GM12874 (cell line): ENCODE measurements around the gene CHMP6.

Source experiments
- CTCF ChIP-seq: IDR thresholded peaks from 2 replicates; pipeline ENCODE4 v1.5.1; 2011; ENCODE audit warnings: low read depth, mild to moderate bottlenecking, control low read depth, low read length, moderate library complexity; ENCODE audit not compliant: insufficient read depth

The CHMP6 gene

DNA sequence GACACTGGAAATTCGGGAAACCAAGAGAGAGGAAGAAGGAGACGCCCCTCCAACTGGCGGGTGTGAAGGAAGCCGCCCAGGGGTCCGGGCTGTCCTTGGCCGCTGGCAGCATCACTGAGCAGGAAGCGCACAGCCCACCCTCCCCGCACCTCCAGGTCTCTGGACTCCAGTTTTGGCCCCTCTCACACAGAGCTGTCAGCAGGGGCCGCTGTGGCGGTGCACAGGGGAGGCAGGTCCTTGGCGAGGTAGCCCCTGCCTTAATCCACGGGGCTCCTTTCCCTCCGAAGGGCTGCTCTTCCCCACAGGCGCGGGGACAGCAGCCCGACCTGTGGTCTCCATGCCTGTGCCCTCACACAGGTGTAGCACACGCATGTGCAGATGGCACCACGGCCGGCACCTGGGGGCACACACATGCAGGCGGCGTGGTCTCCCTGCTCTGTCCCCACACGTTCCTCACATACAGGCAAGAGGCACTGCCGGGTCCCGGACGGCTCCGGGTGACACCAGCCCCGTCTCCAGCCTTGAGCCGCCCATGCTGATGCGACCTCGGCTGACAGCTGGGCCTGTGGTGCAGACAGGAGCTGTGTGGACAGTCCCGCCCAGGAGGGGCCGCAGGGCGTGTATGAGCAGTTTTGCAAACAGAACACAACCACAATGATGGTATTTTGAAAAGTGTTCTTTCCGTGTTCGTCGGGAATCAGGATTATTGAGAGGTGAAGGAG is 26.6 kb upstream of the CHMP6 start:
- no peak for TF ChIP-seq CTCF

- no peak for TF ChIP-seq CTCF
These were observed 26.0 kb upstream of the CHMP6 start for GRCh38 chr17:80965606-80966005.

- TF ChIP-seq CTCF: no peak
These were observed 24.2 kb upstream of the CHMP6 start for GRCh38 chr17:80967404-80967872.

- no peak for TF ChIP-seq CTCF
These were observed 23.0 kb upstream of the CHMP6 start for GRCh38 chr17:80968602-80969029.

DNA sequence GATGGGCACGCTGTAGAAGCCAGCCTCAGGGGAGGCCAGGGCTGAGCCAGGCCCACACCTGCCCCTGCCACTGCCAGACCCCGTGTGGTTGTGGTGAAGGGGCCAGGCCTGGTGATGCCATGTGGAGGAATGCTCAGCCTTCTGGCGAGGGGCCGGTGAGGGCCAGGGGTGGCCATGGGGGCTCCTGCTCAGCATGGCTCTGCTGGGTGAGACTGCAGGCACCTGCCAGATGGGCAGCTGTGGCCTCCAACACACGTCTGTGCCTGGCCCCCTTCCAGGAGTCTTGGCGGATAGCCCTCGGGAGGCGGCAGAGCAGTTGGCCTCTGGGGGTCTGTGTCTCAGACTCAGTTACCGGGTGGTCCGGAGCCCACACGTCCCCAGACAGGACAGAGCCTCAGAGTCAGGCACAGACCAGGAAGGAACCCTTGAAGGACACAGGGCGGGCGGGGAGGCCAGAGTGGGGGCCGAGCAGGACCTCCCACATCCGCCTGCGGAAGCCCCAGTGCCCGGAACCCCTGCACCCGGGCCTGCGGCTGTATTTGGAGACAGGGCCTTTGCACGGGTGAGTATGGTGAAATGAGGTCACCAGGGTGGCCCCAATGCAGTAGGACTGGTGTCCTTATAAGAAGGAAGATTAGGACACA is 22.5 kb upstream of the CHMP6 start:
- no peak for TF ChIP-seq CTCF

- no peak for TF ChIP-seq CTCF
These were observed 22.0 kb upstream of the CHMP6 start for GRCh38 chr17:80969674-80970043.

- TF ChIP-seq CTCF: peak; percentile 73
These were observed 21.4 kb upstream of the CHMP6 start for GRCh38 chr17:80970044-80970761.
